HG03354 (cell line): ENCODE results near the gene PTAFR.

Experiments used
- ATAC-seq: cut with Tn5 transposase; IDR thresholded peaks from one replicate; pipeline ENCODE4 v1.9.1; 2021; ENCODE audit warnings: mild to moderate bottlenecking; ENCODE audit not compliant: unreplicated experiment, poor library complexity, severe bottlenecking

PTAFR gene

DNA sequence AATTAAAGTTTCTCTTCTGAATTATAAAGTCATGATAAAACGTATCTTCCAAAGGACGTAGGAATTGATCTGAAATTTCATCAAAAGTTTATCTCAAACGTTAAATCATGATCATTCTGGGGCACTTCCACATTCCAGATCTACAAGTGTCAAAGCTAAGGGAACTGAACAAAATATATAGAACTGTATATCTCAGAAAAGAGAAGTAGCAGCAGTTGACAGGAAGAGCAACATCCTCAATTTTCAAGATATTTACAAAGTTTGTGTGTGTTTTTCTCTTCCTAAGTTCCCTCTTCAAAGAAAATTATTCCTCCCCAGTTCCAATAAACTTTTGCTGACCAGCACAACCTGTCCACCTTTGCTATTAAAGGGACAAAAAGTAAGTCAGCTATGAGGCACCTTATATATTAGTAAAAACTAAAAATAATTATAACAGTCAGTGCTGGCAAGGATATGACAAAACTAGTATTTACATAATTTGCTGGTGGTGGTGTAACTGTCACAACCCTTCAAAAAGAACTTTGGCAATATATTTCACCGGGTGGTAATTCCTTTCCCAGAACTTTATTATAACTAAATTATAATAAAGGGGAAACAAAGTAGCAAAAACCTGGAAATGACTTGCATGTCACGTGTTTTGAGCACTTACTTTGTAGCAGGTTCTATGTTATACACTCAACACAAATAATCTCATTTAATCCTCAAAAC is 49.6 kb downstream of the PTAFR start:
- ATAC-seq = no peak

DNA sequence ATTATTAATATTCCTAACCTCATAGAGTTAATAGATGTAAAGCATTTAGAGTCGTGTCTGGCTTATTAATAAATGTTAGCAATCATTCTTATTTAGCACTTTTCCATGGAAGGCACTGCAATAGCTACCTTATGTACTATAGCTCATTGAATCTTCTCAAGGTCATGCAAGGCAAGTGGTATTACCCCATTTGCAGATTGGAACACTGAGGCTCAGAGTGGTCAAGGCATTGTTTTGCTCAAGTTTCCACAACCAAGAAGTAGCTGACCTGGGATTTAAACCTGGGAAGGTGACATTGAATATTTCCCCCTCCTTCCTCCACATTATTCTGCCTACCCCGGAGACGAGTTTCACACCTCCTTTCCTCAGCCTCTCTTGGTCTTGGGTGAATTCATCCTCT is 50.3 kb downstream of the PTAFR start:
- no peak for ATAC-seq

DNA sequence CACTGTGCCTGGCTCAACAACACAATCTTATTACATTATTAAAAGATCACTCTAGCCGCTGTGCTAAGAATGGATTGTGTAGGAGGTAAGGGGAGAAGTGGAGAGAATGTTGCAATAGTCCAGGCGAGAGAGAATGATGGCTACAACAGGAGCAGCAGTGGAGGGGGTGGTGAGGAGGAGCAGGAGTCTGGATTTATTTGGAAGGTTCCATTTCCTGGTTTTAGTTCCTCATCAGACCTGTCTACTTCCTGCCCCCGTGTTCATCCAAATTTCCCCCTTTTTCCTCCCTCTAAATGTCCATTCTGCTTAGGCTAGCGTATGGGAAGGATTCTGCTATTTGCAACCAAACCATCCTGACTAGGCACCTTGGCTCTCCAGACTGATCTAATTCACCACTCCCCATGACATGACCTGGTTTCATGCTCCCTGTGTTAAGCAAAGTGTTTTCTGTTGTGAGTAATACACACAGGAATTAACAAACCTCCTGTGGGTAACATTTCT is 53.0 kb downstream of the PTAFR start:
- ATAC-seq = no peak

DNA sequence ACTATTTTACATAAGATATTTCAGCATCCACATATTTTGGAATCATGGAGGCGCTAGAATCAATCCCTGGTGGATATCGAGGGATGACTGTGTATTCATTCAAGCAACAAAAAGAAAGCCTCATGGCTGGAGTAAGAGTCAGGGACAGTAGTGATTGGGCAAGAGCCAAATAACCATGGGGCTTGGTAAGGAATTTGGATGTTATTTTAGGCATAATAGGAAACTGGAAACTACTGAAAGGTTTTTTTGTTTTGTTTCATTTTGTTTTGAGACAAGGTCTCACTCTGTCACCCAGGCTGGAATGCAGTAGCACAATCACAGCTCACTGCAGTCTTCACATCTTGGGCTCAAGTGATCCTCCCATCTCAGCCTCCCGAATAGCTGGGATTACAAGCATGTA is 54.3 kb downstream of the PTAFR start:
- no peak for ATAC-seq

DNA sequence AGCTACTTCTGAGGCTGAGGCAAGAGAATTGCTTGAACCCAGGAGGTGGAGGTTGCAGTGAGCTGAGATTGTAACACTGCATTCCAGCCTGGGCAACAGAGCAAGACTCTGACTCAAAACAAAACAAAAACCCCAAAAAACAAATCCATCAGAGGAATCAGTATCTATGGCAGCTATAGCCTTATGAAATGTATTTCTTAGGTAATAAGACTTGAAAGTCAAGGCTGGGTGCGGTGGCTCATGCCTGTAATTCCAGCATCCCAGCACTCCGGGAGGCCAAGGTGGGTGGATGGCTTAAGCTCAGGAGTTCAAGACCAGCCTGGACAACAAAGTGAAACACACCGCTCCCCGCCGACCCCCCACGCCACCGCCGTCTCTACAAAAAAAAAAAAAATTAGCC is 56.9 kb downstream of the PTAFR start:
- no peak for ATAC-seq

DNA sequence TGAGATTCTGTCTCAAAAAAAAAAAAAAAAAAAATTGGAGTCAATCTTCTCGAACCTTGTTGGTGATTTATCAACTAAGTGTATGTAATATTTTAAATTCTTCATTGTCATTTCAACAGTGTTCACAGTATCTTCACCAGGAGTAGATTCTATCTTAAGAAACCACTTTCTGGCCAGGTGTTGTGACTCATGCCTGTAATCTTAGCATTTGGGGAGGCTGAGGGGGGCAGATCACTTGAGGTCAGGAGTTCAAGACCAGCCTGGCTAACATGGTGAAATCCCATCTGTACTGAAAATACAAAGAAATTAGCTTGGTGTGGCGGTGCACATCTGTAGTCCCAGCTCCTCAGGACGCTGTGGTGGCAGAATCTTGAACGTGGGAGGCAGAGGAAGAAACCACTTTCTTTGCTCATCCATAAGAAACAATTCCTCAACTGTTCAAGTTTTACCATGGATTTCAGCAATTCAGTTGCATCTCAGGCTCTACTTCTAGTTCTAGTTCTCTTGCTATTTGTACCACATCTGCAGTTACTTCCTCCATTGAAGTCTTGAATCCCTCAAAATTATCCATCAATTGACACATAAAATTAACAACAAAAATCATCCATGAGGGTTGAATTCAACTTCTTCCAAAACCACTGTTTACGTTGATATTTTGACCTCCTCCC is 57.7 kb downstream of the PTAFR start:
- ATAC-seq = no peak

DNA sequence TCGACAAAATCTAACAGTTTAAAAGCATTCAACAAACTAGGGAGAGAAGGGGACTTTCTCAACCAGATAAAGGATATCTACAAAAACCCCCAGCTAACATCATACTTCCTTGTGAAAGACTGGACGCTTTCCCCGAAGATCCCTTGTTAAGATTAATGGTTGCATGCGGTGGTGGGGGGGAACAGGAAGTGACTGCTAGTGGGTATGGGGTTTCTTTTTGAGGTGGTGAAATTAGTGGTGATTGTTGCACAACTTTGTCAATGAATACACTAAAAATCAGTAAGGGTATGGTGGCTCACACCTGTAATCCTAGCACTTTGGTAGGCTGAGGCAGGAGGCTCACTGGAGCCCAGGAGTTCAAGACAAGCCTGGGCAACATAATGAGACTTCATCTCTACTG is 61.2 kb downstream of the PTAFR start:
- no peak for ATAC-seq

DNA sequence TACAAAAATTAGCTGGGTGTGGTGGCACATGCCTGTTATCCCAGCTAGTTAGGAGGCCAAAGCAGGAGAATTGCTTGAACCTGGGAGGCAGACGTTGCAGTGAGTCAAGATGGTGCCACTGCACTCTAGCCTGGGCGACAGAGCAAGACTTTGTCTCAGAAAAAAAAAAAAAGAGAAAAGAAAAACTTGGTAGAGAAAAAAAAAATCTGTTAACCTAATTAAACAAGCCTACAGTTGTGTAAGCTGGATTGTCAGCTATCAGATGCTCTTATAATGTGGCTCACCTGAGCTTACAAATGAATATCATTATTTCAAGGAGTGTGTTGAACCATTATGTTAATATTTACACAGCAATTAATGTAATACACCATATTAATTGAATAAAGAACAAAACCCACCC is 61.6 kb downstream of the PTAFR start:
- ATAC-seq = no peak

DNA sequence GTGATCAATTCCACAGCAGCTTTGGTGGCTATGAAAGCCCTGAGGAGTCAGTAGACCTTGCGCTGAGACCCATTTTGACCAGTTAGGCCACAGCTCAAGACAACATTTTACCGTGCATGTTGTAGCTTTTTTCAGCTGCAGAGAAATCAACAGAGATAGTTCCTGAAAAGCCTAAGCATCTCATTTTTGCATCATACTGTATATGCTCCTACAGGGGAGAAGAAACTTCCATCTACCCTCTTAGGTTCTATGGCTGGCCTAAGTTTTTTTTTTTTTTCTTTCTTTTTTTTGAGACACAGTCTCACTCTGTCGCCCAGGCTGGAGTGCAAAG is 63.3 kb downstream of the PTAFR start:
- no peak for ATAC-seq

DNA sequence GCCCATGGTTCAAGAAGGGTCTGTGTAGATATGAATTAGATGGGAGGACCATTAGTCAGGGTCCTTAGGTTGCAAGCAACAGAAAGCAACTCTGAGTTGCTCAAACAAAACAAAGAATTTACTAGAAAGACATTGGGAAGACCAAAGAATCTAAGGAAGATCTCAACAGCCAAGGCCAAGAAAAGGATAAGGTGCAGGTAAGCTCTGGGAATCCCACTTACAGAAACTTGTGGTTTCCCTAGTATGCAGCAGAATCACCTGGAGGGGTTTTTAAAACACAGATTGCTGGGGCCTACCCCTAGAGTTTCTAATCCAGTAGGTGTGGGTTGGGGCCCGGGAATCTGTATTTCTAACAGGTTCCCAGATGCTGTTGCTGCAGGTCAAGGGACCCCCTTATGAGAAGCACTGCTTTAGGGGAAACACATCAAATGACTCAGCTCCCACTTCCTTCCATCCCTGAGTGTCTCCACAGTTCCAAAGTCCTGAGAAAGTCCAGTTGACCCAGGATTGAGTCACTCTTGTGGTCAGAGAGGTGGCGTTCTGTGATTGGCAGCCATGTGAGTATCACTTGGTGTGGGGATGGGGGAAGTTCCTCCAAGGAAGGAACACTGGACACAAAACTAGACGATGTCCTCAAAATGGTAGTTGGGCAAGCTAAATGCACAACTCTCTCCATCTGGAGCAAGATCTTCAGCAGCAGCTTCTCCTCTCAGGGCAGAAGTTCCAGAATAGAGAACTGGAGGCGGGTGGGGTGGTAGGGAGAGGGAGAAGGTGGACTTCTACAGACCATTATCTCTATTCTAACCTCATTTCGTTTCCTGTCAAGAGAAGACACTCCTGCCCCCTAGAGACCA is 63.9 kb downstream of the PTAFR start:
- no peak for ATAC-seq

DNA sequence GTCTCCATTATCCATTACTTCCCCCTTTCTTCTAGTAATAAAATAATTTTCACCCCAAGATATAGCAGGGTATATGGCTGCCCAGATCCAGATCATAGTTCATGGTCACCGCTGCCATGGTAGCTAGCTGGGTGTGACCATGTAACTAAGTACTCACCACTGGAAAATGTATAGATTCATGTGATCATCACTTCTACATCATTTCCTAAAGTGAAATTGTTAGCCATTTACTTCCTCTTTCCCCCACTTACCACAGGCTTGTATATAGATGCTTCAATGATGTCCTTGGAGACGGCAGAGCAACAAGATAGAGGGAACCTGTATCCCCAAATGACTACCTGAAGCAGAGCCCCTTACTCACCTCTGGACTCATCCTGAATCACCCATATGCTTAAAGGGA is 65.3 kb downstream of the PTAFR start:
- no peak for ATAC-seq

DNA sequence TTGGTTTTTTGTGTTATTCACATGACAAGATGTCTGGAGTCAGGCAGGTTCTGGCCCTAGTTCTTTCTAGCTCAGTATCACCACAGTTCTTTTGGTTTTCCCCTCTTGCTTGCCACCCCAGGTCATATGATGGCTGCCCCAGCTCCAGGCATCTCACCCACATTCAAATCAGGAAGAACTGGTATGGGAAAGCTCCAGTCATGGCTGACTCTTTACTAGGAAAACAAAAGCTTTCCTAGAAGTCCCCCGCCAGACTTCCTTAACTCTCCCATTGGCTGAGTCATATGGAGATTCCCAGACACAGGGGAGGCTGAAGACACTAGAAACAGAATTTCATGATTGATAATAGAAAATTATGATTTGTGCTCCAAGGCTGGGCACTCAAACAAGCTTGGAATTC is 65.9 kb downstream of the PTAFR start:
- ATAC-seq = no peak

DNA sequence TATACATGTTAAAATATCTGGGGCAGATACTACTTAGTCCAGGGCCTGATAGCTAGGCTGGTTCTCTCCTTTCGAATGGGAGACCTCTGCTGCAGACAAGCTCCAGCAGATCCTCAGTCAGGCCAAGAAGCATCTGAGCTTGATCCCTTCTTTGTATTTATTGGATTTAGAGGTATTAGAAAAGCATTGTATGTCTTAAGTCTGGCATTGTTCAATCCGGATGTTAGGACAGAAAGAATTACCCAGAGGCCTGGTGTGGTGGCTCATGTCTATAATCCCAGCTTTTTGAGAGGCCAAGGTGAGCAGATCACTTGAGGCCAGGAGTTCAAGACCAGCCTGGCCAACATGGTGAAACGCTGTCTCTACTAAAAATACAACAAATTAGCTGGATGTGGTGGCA is 66.9 kb downstream of the PTAFR start:
- ATAC-seq = no peak

DNA sequence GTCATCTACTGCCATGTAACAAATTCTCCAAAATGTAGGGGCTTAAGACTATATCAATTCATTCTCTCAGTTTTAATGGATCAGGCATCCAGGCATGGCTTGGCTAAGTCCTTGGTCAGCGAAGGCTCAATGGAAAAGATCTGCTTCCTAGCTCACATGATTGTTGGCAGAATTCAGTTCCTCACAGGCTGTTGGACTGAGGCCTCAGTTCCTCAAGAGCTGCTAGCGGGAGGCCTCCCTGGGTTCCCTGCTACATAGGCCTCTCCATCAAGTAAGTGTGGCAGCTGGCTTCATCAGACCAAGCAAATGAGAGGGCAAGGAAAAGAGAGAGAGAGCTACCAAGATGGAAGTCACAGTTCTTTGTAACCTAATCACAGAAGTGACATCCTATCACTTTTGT is 68.5 kb downstream of the PTAFR start:
- no peak for ATAC-seq

DNA sequence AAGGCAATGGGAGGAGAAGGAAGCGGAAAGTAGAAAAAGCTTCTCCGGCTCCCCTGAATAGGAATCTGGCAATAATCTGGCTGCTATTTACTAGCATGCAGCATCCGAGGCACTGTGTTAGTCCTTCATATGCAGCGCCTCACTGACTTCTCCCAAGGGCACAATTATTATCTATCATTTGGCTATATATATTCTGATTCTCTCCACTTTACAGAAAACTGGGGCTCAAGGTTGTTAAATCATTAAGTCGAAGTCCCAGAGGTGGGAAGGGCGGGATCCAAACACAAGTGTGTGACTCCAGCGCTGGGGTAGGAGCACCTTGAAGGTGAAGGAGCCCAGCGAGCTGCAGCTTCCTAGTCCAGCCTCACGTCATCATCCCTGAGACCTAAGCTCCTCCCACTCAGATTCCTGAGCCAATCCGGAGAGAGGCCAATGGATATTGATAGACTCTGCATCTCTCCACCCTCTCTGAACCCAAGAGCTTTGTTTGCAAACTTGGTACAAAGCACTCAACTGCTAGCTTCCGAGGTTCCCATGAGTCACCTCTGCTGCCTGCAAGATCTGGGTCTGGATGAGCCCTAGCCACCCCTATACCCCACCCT is 71.5 kb downstream of the PTAFR start:
- no peak for ATAC-seq

DNA sequence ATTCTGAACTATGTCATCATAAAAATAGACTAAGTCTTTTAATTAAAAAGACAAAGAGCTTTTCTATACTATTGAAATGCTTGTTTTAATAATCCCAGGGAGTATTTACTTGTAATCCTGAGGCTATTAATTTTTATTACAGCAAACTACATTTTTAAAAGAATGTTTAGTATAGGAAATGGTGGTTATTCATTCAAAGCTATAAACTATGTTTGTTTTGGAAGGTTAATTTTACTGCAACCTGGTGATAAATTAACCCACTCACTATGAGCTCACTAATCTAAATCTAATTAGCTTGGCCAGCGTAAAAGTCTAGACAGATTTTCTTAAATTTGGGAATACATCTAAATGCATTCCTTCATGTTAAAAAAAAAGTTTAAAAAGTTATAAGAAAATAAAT is 74.3 kb downstream of the PTAFR start:
- no peak for ATAC-seq

DNA sequence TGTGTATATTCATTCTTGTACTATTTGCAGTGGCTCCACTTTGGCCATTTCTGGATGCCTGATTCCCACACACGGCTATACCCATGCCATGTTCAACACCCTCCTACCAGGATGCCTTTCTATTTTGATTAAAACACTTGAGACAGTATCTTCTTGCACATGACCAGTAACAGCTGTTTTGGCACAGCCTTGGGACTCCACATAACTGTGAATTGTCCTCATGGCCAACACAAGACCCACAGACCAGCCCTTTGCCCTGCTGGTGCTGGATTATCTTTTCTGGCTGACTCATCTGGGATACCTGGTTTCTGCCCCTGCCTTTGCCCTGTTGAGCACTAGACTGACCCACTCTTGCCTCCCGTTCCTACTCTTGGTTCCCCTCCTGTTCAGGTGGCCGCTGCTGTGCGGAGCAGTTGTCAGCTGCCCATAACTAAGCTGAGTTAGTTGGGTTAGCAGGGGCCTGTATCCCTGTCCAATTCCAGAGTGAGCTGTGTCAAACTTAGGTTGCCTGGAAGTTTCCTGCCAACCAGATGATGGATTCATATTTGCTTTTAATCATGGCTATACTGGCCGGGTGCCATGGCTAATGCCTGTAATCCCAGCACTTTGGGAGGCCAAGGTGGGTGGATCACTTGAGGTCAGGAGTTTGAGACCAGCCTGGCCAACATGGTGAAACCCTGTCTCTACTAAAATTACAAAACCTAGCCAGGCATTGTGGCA is 77.3 kb downstream of the PTAFR start:
- no peak for ATAC-seq
